ENCODE data around the gene TMEM47. TPM values are rescaled to one million over a fixed set of nuclear protein-coding genes. Genes with fewer than 3 reads are reported as not detected.

Gene TMEM47
- total RNA-seq (2014; rRNA removed; shearing (Covaris generic)) = not detected in 2 replicates

DNA sequence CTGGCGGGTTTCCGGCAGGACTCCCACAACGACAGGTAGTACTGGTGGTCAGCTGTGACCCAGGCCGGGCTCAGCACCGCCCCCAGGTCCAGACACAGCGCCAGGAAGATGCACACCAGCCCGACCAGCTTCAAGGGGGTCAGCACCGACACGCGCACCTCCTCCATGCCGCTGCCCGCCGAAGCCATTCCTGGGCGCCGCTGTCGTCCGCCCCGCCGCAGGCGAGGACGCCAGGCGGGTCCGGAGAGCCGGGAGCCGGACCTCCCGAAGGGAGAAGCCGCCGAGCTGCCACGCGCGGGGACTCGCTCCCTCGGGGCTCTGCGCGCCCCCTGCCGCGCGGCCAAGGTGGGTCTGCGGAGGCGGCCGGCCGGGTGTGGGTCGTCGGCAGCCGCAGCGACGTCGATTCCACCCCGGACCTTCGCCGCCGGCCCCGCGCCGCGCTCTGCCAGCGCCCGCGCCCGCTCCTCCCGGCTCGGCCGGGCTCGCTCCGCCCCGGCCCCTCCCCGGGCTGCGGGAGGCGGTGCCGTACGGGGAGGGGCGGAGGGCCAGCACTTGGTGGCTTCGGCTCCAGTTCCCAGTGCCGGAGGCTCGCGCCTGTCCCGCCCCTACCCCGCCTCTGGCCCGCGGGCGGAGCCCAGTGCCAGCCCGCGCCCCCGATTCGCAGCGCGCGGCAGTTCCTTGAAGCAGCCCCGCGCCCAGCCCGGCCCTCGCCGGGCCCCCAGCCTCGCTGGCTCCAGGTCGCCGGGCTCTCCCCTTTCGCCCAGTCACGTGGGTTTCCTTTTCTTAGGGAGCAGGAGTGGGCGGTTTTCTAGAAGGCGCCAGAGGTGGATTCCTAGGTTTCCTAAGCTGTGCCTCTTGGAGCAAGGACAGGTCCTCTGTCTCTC is at the start of gene TMEM47:
Gene TMEM47, minus strand, starts transcription at position 444 of the 884 bp plus-strand sequence. Its CDS starts 256 bp downstream, at position 188.
- in situ Hi-C loops (cut with HindIII; ENCODE audit: low sequenced_read_pairs) = no loop called here
- DNase-seq (ENCODE audit: low spot score) = peak; percentile 1

DNA sequence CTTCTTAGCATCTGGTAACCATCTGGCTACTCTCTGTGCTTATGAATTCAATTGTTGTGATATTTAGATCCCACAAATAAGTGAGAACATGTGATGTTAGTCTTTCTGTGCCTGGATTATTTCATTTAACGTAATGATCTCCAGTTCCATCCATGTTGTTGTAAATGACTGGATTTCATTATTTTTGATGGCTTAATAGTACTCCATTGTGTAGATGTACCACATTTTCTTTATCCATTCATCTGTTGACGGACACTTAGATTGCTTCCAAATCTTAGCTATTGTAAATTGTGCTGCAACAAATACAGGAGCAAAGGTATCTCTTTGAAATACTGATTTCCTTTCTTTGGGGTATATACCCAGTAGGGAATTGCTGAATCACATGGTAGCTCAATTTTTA is 30.0 kb upstream of the TMEM47 start:
- in situ Hi-C loops (cut with HindIII; ENCODE audit: low sequenced_read_pairs) = no loop called here
- no peak for DNase-seq (ENCODE audit: low spot score)

DNA sequence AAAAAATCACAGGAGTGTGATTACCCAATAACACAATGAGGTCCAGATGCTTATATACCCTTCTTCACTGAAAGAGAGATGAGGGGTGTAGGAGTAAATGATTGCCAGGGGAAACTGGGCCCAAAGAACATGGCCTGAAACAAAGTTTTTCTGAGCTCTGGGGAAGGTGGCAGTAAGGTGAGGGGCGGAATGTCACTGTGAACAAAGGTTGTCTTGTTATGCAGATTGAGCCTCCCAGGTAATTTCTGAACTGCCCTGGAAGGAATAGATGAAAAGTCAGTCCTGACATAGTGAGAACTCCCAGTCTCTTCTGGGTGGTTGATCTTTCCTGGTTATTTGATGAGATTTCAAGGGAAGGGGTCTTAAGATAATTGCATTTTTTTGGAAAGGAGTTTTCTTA is 2.5 kb upstream of the TMEM47 start:
- in situ Hi-C loops (cut with HindIII; ENCODE audit: low sequenced_read_pairs) = no loop called here
- no peak for DNase-seq (ENCODE audit: low spot score)

- no peak for DNase-seq (ENCODE audit: low spot score)
- in situ Hi-C loops (cut with HindIII; ENCODE audit: low sequenced_read_pairs) = no loop called here
These were observed 1.2 kb upstream of the TMEM47 start for GRCh38 chrX:34658326-34658725.

DNA sequence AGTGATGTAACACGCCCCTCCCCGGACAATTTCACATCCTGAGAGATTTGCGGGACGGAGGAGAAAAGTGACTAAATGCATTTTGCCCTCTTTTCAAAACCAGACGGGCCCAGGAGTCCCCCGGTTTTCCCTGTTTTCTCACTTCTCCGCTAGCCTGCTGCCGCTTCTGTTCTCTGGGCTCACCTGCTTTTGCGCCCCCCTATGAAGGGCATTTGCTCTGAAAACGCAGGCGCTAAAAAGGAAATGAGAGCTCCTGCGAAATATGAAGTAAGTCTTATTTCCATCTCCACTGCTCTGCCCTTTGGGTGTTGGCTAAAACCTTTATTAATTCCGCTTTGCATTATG is 613 bp upstream of the TMEM47 start:
- in situ Hi-C loops (cut with HindIII; ENCODE audit: low sequenced_read_pairs) = no loop called here
- DNase-seq (ENCODE audit: low spot score) = no peak

DNA sequence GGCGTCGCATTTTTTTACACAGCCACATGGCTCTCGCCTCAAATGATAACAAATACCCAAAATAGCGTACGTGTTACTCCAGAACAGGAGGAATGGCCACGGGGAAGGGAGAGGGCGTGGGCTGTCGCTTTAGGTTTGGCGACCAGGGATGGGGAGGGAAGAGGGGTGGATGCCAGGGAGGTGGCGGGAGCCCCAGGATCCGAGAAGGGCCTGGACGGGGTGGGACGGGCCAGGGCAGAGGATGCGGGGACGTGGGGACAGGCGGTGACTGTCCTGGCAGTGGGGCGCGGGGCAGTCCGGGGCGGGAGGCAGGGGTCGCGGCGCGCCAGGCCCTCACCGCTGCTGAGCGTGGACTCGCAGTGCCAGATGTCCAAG is 631 bp downstream of the TMEM47 start:
- DNase-seq (ENCODE audit: low spot score) = no peak
- in situ Hi-C loops (cut with HindIII; ENCODE audit: low sequenced_read_pairs) = no loop called here

GRCh38 chrX:34655501-34656455 is 1.3 kb downstream of the TMEM47 start:
- in situ Hi-C loops (cut with HindIII; ENCODE audit: low sequenced_read_pairs) = no loop called here
- no peak for DNase-seq (ENCODE audit: low spot score)

- DNase-seq (ENCODE audit: low spot score) = no peak
- in situ Hi-C loops (cut with HindIII; ENCODE audit: low sequenced_read_pairs) = no loop called here
These were observed 2.2 kb downstream of the TMEM47 start for GRCh38 chrX:34654696-34655490.

- in situ Hi-C loops (cut with HindIII; ENCODE audit: low sequenced_read_pairs) = no loop called here
- no peak for DNase-seq (ENCODE audit: low spot score)
These were observed 3.3 kb downstream of the TMEM47 start for GRCh38 chrX:34653811-34654210.

- in situ Hi-C loops (cut with HindIII; ENCODE audit: low sequenced_read_pairs) = no loop called here
- DNase-seq (ENCODE audit: low spot score) = no peak
These were observed 14.2 kb downstream of the TMEM47 start for GRCh38 chrX:34642849-34643248.

DNA sequence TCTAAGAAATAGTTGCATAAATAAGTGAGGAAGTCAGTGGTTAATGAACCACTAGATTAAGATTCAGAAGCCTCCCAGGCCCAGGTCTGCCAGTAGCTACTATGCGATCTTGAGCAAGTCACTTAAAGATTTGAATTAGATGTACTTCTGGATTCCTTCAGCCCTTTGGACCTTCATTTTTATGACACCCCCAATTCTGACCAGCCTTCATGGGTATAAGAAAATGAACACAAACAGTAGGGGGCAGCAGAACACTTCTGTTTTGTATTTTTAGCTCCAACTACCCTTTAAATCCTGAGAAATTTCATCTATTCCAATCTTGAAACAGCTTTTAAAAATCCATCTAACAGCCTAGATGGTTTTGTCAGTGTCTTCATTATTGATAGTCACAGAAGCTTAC is 19.0 kb downstream of the TMEM47 start:
- in situ Hi-C loops (cut with HindIII; ENCODE audit: low sequenced_read_pairs) = no loop called here
- DNase-seq (ENCODE audit: low spot score) = peak; percentile 5

- in situ Hi-C loops (cut with HindIII; ENCODE audit: low sequenced_read_pairs) = no loop called here
- no peak for DNase-seq (ENCODE audit: low spot score)
These were observed 22.7 kb downstream of the TMEM47 start for GRCh38 chrX:34634349-34634748.

DNA sequence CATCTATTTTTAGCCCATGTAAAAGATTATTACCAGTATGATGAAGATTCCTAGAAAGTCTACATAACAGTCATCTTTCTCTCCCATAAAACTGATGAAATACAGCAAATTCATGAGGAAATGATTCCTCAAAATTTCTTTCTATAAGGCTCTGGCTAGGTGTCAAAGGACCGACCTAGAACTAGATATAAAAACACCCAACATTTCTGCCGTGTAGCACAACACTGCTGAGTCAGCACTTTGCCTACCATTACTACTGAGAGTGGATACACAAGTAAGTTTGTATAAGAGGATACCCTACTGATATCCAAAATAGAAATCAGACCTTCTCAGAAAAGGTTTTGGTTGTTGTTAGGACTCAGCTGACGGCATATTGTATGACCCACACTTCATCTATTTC is 24.7 kb downstream of the TMEM47 start:
- no peak for DNase-seq (ENCODE audit: low spot score)
- in situ Hi-C loops (cut with HindIII; ENCODE audit: low sequenced_read_pairs) = no loop called here

GRCh38 chrX:34631479-34632220 is 25.4 kb downstream of the TMEM47 start:
- in situ Hi-C loops (cut with HindIII; ENCODE audit: low sequenced_read_pairs) = no loop called here

GRCh38 chrX:34629572-34629971 is 27.5 kb downstream of the TMEM47 start:
- DNase-seq (ENCODE audit: low spot score) = no peak
- in situ Hi-C loops (cut with HindIII; ENCODE audit: low sequenced_read_pairs) = no loop called here

More at GRCh38 chrX:34631479-34632220, 25.4 kb downstream of the TMEM47 start:
- no peak for DNase-seq (ENCODE audit: low spot score)

DNA sequence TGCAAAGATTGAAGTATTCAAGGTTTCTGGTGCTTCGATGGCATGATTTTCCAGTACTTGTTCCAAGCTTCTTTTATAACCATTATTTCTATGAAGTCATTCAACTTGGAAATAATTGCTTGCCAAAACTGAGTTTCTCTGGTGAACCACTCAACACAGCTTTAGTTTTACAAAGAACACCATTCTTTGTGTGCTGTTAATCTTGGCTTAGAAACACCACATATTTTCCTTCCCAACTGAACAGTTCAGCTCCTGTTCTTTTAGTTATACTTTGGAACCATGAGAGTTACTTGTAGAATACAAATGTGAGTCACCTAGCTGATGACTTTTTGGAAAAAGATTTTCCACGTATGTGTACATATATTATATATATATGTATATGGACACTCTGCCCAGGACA is 32.7 kb downstream of the TMEM47 start:
- peak; percentile 1 for DNase-seq (ENCODE audit: low spot score)
- in situ Hi-C loops (cut with HindIII; ENCODE audit: low sequenced_read_pairs) = no loop called here

DNA sequence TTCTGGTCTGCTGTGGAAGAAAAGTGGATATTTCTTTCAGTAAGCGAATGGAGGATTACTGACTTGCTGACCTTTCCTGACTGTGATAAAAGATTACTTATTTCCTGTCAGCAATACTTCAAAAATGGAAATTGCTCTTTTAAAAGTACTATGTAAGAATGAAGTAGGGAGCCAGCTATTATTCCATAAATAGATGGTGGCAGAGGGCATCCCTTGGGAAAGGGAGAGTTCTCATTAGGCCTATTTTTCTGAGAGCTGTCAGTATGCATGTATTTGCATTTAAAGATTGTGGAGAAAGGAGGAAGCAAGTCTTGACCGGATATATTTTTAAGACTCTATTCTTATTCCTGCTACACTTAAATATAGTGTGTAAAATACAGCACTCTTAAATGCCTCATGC is 37.2 kb downstream of the TMEM47 start:
- DNase-seq (ENCODE audit: low spot score) = no peak
- in situ Hi-C loops (cut with HindIII; ENCODE audit: low sequenced_read_pairs) = no loop called here

DNA sequence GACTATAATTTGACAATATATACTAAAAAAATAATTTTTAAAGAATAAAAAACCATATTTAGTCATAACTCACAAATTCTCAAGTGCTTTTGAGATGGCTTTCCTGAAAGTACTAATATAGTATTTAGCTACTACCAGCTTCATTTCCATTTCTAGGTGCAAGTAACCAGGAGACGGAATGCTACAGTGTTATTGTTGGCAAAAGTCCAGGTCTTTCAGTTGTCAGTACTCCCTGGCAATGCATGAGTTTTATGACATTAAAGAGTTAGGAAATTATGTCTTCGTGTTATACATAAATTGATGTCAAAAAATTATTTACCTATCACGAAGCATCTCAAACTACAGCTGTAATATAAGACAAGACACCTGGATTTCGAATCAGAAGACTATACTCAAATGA is 45.0 kb downstream of the TMEM47 start:
- DNase-seq (ENCODE audit: low spot score) = no peak
- in situ Hi-C loops (cut with HindIII; ENCODE audit: low sequenced_read_pairs) = no loop called here

DNA sequence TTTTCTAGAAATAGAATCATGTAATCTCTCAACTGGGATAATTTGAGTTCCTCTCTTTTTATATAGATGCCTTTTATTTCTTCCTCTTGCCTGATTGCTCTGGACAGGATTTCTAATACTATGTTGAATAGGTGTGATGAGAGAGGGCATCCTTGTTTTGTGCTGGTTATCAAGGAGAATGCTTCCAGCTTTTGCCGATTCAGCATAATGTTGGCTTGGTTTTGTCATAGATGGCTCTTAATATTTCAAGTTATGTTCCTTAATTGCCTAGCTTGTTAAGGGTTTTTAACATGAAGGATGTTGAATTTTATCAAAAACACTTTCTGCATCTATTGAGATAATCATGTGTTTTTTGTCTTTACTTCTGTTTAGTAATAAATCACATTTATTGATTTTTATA is 58.7 kb downstream of the TMEM47 start:
- no peak for DNase-seq (ENCODE audit: low spot score)
- in situ Hi-C loops (cut with HindIII; ENCODE audit: low sequenced_read_pairs) = no loop called here

Data from G401 (cell line).